Bronchial epithelial cell (primary cell): Measurements from ENCODE around the gene ANKRD18B. TPM values are rescaled to one million over a fixed set of nuclear protein-coding genes. Genes with fewer than 3 reads are reported as not detected.
"Not testable (repeated sequence)": the region's sequence is repeated elsewhere in the genome, so short reads cannot be mapped to it uniquely, and the experiment has no call there.

Experiments used
- DNase-seq: peaks from one replicate; pipeline ENCODE4 v3.0.0-alpha.2; 2010; ENCODE audit warnings: low read depth
- FAIRE-seq: peaks from 2 replicates; lab custom pipeline; 2011; peaks lifted over from hg19 to GRCh38; lab: Jason Lieb, UNC
- H3K27me3 ChIP-seq: 2 replicates; pipeline ENCODE4 v1.5.1; 2011; ENCODE audit warnings: low read length; ENCODE audit not compliant: control insufficient read depth, insufficient read depth
- H3K36me3 ChIP-seq: 2 replicates; pipeline ENCODE4 v1.5.1; 2011; ENCODE audit warnings: low read length; ENCODE audit not compliant: control insufficient read depth, insufficient read depth
- H3K4me3 ChIP-seq: 2 replicates; pipeline ENCODE4 v1.5.1; 2011; ENCODE audit warnings: mild to moderate bottlenecking, low read depth, low read length, control low read depth
- total RNA-seq: library from RNA; depleted of rRNA; stranded (reverse); fragments of >200 nt; gene quantifications from 2 replicates; pipeline ENCODE4 v1.2.1, GENCODE V29; 2014
- TF ChIP-seq, protein P1 (sequence below): IDR thresholded peaks from 2 replicates; pipeline ENCODE4 v1.5.1; 2011; ENCODE audit warnings: mild to moderate bottlenecking, moderate library complexity, low read length, control low read depth, inconsistent platforms; ENCODE audit not compliant: insufficient read depth, severe bottlenecking

Gene ANKRD18B
- total RNA-seq, 1 donor from 2014 or later = 5.8 TPM

DNA sequence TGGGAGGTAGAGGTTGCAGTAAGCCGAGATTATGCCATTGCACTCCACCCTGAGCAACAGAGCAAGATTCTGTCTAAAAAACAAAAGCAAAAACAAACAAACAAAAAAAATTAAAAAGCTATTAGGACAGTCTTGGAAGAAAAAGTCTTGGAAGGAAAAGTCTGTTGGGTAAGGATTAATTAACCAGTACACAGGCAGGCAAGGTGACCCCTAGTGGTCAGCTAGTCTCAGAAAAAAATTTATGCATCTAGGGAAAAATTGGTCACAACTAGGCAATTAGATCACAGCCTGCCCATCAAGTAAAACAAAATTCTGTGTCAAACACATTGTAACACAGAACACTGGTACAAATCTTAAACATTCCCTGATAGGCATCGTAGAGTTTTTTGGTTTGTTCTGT is 6.7 kb upstream of the ANKRD18B start:
- DNase-seq = peak; percentile 59
- FAIRE-seq = no peak

DNA sequence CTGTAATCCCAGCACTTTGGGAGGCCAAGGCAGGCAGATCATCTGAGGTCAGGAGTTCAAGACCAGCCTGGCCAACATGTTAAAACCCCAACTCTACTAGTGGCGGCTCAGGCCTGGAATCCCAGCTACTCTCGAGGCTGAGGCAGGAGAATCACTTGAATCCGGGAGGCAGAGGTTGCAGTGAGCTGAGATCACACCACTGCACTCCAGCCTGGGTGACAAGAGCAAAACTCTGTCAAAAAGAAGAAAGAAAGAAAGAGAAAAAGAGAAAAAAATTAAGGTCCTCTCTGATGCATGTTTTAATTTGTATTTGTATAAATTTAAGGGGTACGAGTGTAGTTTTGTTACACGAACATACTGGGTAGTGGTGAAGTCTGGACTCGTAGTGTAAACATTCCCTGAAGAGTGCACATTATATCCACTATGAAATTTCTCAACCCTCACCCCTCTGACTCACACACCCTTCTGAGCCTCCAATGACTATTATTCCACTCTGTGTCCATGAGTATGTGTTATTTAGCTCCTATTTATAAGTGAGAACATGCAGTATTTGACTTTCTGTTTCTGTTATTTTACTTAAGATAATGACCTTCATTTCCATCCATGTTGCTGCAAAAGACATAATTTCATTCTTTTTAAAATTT is 6.0 kb upstream of the ANKRD18B start:
- H3K4me3 ChIP-seq, FAIRE-seq, H3K27me3 ChIP-seq, H3K36me3 ChIP-seq: not testable (repeated sequence)
- peak; percentile 95 for DNase-seq

More for the DNA sequence above, 6.7 kb upstream of the ANKRD18B start:
- TF ChIP-seq, protein P1, sequence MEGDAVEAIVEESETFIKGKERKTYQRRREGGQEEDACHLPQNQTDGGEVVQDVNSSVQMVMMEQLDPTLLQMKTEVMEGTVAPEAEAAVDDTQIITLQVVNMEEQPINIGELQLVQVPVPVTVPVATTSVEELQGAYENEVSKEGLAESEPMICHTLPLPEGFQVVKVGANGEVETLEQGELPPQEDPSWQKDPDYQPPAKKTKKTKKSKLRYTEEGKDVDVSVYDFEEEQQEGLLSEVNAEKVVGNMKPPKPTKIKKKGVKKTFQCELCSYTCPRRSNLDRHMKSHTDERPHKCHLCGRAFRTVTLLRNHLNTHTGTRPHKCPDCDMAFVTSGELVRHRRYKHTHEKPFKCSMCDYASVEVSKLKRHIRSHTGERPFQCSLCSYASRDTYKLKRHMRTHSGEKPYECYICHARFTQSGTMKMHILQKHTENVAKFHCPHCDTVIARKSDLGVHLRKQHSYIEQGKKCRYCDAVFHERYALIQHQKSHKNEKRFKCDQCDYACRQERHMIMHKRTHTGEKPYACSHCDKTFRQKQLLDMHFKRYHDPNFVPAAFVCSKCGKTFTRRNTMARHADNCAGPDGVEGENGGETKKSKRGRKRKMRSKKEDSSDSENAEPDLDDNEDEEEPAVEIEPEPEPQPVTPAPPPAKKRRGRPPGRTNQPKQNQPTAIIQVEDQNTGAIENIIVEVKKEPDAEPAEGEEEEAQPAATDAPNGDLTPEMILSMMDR = peak; percentile 52
- no peaks in the 10 kb centered on the region for H3K27me3 ChIP-seq
- H3K36me3 ChIP-seq = no peaks in the 10 kb centered on the region
- H3K4me3 ChIP-seq = no peak overlapping the region

DNA sequence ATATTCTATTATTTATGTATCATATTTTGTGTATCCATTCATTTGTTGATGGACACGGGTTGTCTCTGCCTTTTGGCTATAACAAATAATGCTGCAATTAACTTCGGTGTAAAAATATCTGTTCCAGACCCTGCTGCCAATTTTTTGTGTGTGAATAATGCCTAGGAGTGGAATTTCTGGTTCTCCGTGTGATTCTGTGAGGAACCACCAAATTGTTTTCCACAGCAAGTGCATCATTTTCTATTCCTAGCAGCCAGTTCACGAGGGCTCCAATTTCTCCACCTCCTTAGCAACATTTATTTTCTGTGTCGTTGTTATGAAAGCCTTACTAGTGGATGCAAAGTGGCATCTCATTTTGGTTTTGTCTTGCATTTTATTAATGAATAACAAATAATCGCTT is 2.2 kb upstream of the ANKRD18B start:
- not testable (repeated sequence) for H3K36me3 ChIP-seq, FAIRE-seq, H3K4me3 ChIP-seq, H3K27me3 ChIP-seq, DNase-seq

DNA sequence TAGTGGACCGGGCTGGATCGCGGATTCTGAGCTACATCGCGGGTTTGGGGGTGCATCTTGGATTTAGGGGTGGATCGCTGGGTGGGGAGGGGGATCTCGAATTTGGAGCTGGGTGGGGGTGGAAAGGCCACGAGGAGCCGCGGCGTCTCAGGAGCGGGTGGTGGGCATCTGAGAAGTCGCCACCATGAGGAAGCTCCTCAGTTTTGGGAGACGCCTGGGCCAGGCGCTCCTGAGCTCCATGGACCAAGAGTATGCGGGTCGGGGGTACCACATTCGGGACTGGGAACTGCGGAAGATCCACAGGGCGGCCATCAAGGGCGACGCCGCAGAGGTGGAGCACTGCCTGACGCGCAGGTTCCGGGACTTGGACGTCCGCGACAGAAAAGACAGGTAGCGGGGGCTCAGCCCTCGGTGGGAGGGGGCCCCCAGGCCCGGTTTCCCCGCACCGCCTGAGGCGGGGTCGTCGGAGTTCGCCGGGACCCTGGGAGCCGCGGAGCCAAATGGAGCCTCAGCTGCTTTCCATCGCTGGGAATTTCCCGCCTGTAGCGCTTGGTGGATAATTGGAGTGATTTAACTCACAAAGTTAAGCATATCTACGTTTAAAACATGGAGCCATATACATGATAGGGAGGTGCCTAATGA is 376 bp downstream of the ANKRD18B start:
- no peaks in the 10 kb centered on the region for H3K36me3 ChIP-seq
- TF ChIP-seq, protein P1 = no peak
- H3K27me3 ChIP-seq = no peaks in the 10 kb centered on the region
- FAIRE-seq (no peak), DNase-seq (no peak)
- H3K4me3 ChIP-seq = peak overlapping the region; percentile 80

DNA sequence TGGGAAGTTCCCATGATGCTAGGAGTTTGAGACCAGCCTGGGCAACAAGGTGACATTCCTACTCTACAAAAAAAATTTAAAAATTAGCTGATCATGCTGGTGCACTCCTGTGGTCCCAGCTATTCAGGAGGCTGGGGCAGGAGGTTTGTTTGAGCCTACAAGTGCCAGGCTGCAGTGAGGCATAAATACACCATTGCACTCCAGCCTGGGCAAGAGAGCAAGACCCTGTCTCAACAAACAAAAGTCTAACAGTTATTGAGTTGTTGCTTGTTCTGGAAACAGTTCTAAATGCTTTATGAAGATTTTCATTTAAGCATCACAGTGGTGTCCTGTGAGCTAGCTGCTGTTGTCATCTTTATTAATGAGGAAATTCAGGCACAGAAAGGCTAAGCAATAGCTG is 4.0 kb downstream of the ANKRD18B start:
- H3K4me3 ChIP-seq, FAIRE-seq, DNase-seq, H3K36me3 ChIP-seq, H3K27me3 ChIP-seq: not testable (repeated sequence)

DNA sequence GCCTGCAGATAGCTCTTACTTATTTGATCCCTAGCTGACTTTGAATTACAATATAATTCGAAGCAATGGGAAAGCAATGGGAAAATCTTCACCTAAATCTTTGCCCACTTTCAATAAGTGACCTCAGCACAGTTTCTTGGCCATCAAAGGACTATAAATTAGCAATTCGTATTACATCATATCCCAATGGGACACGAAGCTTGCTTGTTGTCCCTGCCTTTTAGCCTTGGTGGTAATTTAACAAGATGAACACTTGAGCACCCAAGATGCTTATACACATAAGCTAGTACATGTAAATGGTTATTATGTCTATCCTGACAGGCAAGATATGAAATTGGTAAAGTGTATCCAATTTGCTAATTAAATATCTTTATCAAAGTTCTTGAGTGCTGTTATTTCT is 9.9 kb downstream of the ANKRD18B start:
- not testable (repeated sequence) for H3K27me3 ChIP-seq, DNase-seq, FAIRE-seq

DNA sequence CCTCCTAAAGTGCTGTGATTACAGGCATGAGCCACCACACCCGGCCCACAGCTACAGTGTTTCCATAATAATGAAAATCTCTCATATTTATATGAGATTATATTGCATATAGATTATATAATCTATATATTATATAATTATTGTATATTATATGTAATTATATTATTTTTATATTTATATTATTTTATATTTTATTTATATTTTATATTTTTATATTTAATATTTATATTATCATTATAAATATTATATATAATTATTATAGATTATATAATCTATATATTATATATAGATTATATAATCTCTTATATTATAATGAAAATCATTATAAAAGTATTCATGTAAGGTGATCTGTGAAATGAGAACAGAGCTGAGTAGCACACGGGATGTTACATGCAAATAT is 11.5 kb downstream of the ANKRD18B start:
- H3K27me3 ChIP-seq = no peaks in the 10 kb centered on the region
- no peaks in the 10 kb centered on the region for H3K36me3 ChIP-seq
- FAIRE-seq (no peak), DNase-seq (no peak)
- H3K4me3 ChIP-seq = no peak overlapping the region
- TF ChIP-seq, protein P1 = no peak

More for the DNA sequence above, 9.9 kb downstream of the ANKRD18B start:
- H3K36me3 ChIP-seq, H3K4me3 ChIP-seq: not testable (repeated sequence)

DNA sequence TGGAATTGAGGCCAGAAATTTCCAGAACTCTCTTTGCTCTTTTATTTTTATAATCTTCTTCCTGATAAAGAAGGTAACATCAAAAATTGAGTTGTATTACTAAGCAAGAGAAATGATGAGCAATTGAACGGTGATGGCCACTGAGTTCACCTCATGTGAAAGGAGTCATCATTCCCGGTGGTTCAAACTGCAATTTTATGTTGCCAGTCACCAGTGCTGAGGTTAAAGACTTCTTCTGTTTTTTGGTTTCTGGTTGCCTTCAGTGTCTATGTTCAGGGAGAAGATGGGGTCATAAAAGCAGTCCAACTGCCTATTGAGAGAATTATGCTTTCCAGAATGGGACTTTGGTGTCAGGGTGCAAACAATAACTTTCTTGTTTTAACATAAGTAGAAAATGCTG is 19.4 kb downstream of the ANKRD18B start:
- not testable (repeated sequence) for DNase-seq, FAIRE-seq

DNA sequence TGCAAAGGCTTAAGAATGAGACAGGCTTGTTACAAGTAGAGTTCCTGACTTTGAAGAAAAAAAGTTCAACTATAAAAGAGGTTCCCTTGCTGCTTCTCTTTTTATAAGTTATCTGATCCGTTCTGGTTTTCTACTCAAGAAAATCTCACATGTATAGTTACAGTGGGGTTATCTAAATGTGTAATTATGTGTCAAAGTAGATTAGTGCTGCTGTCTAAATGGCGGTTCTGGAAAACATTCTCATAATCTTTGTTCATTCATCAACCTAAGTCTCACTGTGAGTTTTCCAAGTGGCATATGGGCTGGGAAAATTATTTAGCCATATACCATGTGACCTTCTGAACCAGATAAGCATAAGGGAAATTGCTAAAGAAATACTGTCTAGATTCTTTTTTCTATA is 21.7 kb downstream of the ANKRD18B start:
- not testable (repeated sequence) for H3K27me3 ChIP-seq, FAIRE-seq, H3K36me3 ChIP-seq, H3K4me3 ChIP-seq, DNase-seq

More for the DNA sequence above, 19.4 kb downstream of the ANKRD18B start:
- not testable (repeated sequence) for H3K4me3 ChIP-seq, H3K27me3 ChIP-seq, H3K36me3 ChIP-seq

DNA sequence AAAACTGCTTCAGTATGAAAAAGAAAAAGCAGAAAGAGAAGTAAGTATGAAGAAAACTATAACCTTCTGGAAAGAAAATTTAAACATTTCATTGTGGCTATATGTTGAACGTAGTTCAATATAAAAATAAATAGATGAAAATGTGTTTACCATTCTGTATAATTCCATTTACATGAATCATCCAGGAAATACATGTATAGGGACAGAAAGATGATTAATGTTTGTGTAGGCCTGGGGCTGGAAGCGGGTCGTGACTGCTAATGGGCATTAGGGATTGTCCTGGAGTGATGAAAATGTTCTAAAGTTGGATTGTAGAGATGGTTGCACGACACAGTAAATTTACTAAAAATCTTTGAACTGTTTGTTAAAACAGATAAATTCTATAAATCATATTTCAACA is 24.8 kb downstream of the ANKRD18B start:
- H3K36me3 ChIP-seq, FAIRE-seq, H3K4me3 ChIP-seq, H3K27me3 ChIP-seq: not testable (repeated sequence)
- DNase-seq = peak; percentile 49

DNA sequence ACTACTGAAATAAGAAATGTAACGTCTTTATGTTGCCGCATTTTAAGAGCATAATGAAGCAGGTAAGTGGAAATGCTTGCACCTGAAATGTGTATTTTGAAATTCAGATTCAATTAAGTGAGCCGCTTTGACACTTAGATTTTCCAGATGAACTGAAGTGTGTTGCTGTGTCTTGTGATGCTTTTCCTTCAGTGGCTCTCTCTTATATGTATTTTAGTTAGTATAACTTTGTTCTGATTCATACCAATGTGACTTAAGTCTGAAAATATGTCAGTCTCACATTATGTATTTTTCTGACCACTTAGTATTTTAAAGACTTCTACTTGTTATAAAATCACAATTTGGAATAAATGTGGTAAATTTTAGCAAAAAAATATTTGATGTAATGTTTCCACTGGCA is 25.4 kb downstream of the ANKRD18B start:
- H3K36me3 ChIP-seq, H3K27me3 ChIP-seq, H3K4me3 ChIP-seq, FAIRE-seq: not testable (repeated sequence)
- peak; percentile 49 for DNase-seq
